CD4-positive, alpha-beta T cell treated with Interleukin-6 for 4 hours (primary cell): Measurements from ENCODE around the gene AQP5.

Source experiments
- DNase-seq: peaks from one replicate; pipeline ENCODE4 v3.0.0-alpha.2; 2020; ENCODE audit warnings: mixed read lengths

The AQP5 gene

GRCh38 chr12:49951411-49952240, 10.0 kb upstream of the AQP5 start:
- no peak for DNase-seq

- DNase-seq: no peak
These were observed 9.1 kb upstream of the AQP5 start for GRCh38 chr12:49952391-49953055.

GRCh38 chr12:49953151-49953550, 8.5 kb upstream of the AQP5 start:
- DNase-seq: no peak

- no peak for DNase-seq
These were observed 7.5 kb upstream of the AQP5 start for GRCh38 chr12:49953961-49954846.

GRCh38 chr12:49954863-49955830, 6.5 kb upstream of the AQP5 start:
- no peak for DNase-seq

- no peak for DNase-seq
These were observed 5.6 kb upstream of the AQP5 start for GRCh38 chr12:49955899-49956662.

- no peak for DNase-seq
These were observed 4.8 kb upstream of the AQP5 start for GRCh38 chr12:49956663-49957569.

- no peak for DNase-seq
These were observed 4.1 kb upstream of the AQP5 start for GRCh38 chr12:49957570-49957967.

- DNase-seq: no peak
These were observed 1.8 kb upstream of the AQP5 start for GRCh38 chr12:49959685-49960473.

- DNase-seq: no peak
These were observed 1.1 kb upstream of the AQP5 start for GRCh38 chr12:49960474-49961110.

GRCh38 chr12:49961993-49962764, 507 bp downstream of the AQP5 start:
- DNase-seq: no peak

- DNase-seq: no peak
These were observed 1.4 kb downstream of the AQP5 start for GRCh38 chr12:49962861-49963765.

GRCh38 chr12:49963976-49964815, 2.5 kb downstream of the AQP5 start:
- no peak for DNase-seq

- DNase-seq: no peak
These were observed 3.4 kb downstream of the AQP5 start for GRCh38 chr12:49964849-49965624.

- DNase-seq: no peak
These were observed 4.2 kb downstream of the AQP5 start for GRCh38 chr12:49965836-49966235.
